ENCODE results near the gene MFN1. TPM values are rescaled to one million over a fixed set of nuclear protein-coding genes. Genes with fewer than 3 reads are reported as not detected.

MFN1 gene
- total RNA-seq, 1 experiment from 2014 or later = 45.2 TPM

GRCh38 chr3:179321668-179322285, 25.7 kb upstream of the MFN1 start:
- no peaks in the 10 kb centered on the region for H3K4me1 ChIP-seq (ENCODE audit: insufficient read depth, low read length)
- no peaks in the 10 kb centered on the region for H3K79me1 ChIP-seq (ENCODE audit: insufficient read depth, low read depth, low read length, poor library complexity, severe bottlenecking)
- H3K36me3 Mint-ChIP-seq (ENCODE audit: insufficient read depth in 1 of 3, low read depth in 3 of 3) = peaks cover 2 to 11% (median 9%) of the 10 kb centered on the region in 3 experiments; a peak in 6 of 7 replicates
- H3K9me3 ChIP-seq (ENCODE audit: control insufficient read depth, low read depth, low read length) = no peaks in the 10 kb centered on the region
- no peak overlapping the region for H4K5ac ChIP-seq (ENCODE audit: insufficient read length, low read depth, low read length)
- no peak overlapping the region for H4K8ac ChIP-seq (replicated peaks; ENCODE audit: insufficient read length, low read depth, low read length)
- H2BK120ac ChIP-seq (ENCODE audit: low read depth, low read length, poor library complexity, severe bottlenecking) = no peak overlapping the region
- no peak overlapping the region for H2BK20ac ChIP-seq (ENCODE audit: low read depth, low read length, poor library complexity, severe bottlenecking)
- H2AFZ ChIP-seq (ENCODE audit: low read length) = peak overlapping the region; percentile 70
- H3K23me2 ChIP-seq (ENCODE audit: insufficient read length, low read depth, low read length, poor library complexity, severe bottlenecking) = peaks cover 5% of the 10 kb centered on the region
- H3K4me1 Mint-ChIP-seq = peaks cover 20 to 24% of the 10 kb centered on the region in 2 experiments
- no peaks in the 10 kb centered on the region for H4K20me1 ChIP-seq (ENCODE audit: control insufficient read depth, insufficient read depth, insufficient read length)
- H4K91ac ChIP-seq (ENCODE audit: insufficient read length, low read depth, low read length) = no peak overlapping the region
- peak overlapping the region; percentile 70 to 80 for H3K4me3 Mint-ChIP-seq
- H2BK15ac ChIP-seq (ENCODE audit: low read depth, low read length) = no peak overlapping the region
- H3K27me3 Mint-ChIP-seq (ENCODE audit: low read depth) = peaks cover 13% of the 10 kb centered on the region
- no peaks in the 10 kb centered on the region for H3K9me3 Mint-ChIP-seq
- H3K14ac ChIP-seq (ENCODE audit: insufficient read depth, low read length) = no peak overlapping the region
- peak overlapping the region; percentile 76 for H3K4me2 ChIP-seq (ENCODE audit: insufficient read depth, insufficient read length, low read length)
- no peak overlapping the region for H3K9ac ChIP-seq (ENCODE audit: extremely low read depth, insufficient read length, low read length)
- no peak overlapping the region for H3K18ac ChIP-seq (ENCODE audit: insufficient read length, low read depth, low read length)
- no peak overlapping the region for H3K27ac ChIP-seq (ENCODE audit: insufficient read length, low read depth, low read length)
- WGBS (ENCODE audit: extremely low coverage, insufficient read length, low lambda C conversion rate) = no CpG with 5 or more reads among the region's 10 CpGs
- no peak overlapping the region for H3K56ac ChIP-seq (ENCODE audit: insufficient read length, low read depth, low read length)
- H3K23ac ChIP-seq (ENCODE audit: insufficient read length, low read depth, low read length) = no peak overlapping the region
- H3K27ac Mint-ChIP-seq = peak overlapping the region in 1 of 3 experiments; percentile 85; a peak in 1 of 7 replicates
- peak; percentile 69 for TF ChIP-seq CTCF (conservative IDR thresholded peaks at IDR 0.05)
- H3K4ac ChIP-seq (ENCODE audit: low read depth, low read length) = no peak overlapping the region
- DNase-seq = no peak
- H2BK12ac ChIP-seq (ENCODE audit: insufficient read length, low read depth, low read length) = no peak overlapping the region
- peaks cover 11% of the 10 kb centered on the region; the same call in 1 of the 2 replicates for H3K79me2 ChIP-seq (ENCODE audit: insufficient read depth, low read length)
- H3T11ph ChIP-seq (ENCODE audit: low read length) = no peak overlapping the region
- H3K27me3 ChIP-seq (ENCODE audit: insufficient read depth, low read length) = no peaks in the 10 kb centered on the region
- no peak overlapping the region for H2BK5ac ChIP-seq (ENCODE audit: insufficient read length, low read length)
- no peak overlapping the region for H2AK5ac ChIP-seq (ENCODE audit: insufficient read length, low read length)
